Measurements from ENCODE around the gene MYRIP. TPM values are rescaled to one million over a fixed set of nuclear protein-coding genes. Genes with fewer than 3 reads are reported as not detected.

MYRIP gene
- total RNA-seq, 1 donor from 2014 or later: 1.0 TPM

GRCh38 chr3:40242216-40242615, 432.8 kb downstream of the MYRIP start:
- H3K9me3 ChIP-seq (ENCODE audit: control insufficient read depth in 3 of 3, low read length in 3 of 3): no peaks in the 10 kb centered on the region
- no peak overlapping the region for H3K27ac ChIP-seq (ENCODE audit: low read depth, low read length)
- no peak overlapping the region for H3K4me3 ChIP-seq (ENCODE audit: low read length in 3 of 3)
- H3K36me3 ChIP-seq (ENCODE audit: control insufficient read depth in 3 of 3, insufficient read depth in 3 of 3, low read length in 3 of 3): no peaks in the 10 kb centered on the region
- no peak overlapping the region for H3K9ac ChIP-seq (ENCODE audit: low read depth in 1 of 3, low read length in 3 of 3)
- no peaks in the 10 kb centered on the region for H3K27me3 ChIP-seq (ENCODE audit: control insufficient read depth in 3 of 3, insufficient read depth in 3 of 3, low read length in 3 of 3)
- H3K4me1 ChIP-seq (ENCODE audit: control insufficient read depth in 3 of 3, insufficient read depth in 3 of 3, low read length in 3 of 3): no peaks in the 10 kb centered on the region

GRCh38 chr3:40242638-40243037, 433.2 kb downstream of the MYRIP start:
- Histone ChIP-seq H3K9me3 (ENCODE audit: control insufficient read depth in 3 of 3, low read length in 3 of 3) (no peaks in the 10 kb centered on the region), H3K9ac (ENCODE audit: low read depth in 1 of 3, low read length in 3 of 3) (no peak overlapping the region), H3K4me1 (ENCODE audit: control insufficient read depth in 3 of 3, insufficient read depth in 3 of 3, low read length in 3 of 3) (no peaks in the 10 kb centered on the region), H3K27me3 (ENCODE audit: control insufficient read depth in 3 of 3, insufficient read depth in 3 of 3, low read length in 3 of 3) (no peaks in the 10 kb centered on the region), H3K36me3 (ENCODE audit: control insufficient read depth in 3 of 3, insufficient read depth in 3 of 3, low read length in 3 of 3) (peaks cover 0 to under 1% (median 0%) of the 10 kb centered on the region in 3 donors), H3K27ac (ENCODE audit: low read depth, low read length) (no peak overlapping the region), H3K4me3 (ENCODE audit: low read length in 3 of 3) (no peak overlapping the region)

- Histone ChIP-seq H3K27ac (ENCODE audit: low read depth, low read length) (no peak overlapping the region), H3K9me3 (ENCODE audit: control insufficient read depth in 3 of 3, low read length in 3 of 3) (no peaks in the 10 kb centered on the region), H3K4me1 (ENCODE audit: control insufficient read depth in 3 of 3, insufficient read depth in 3 of 3, low read length in 3 of 3) (no peaks in the 10 kb centered on the region), H3K36me3 (ENCODE audit: control insufficient read depth in 3 of 3, insufficient read depth in 3 of 3, low read length in 3 of 3) (peaks cover 0 to 4% (median 0%) of the 10 kb centered on the region in 3 donors), H3K27me3 (ENCODE audit: control insufficient read depth in 3 of 3, insufficient read depth in 3 of 3, low read length in 3 of 3) (no peaks in the 10 kb centered on the region), H3K4me3 (ENCODE audit: low read length in 3 of 3) (no peak overlapping the region), H3K9ac (ENCODE audit: low read depth in 1 of 3, low read length in 3 of 3) (no peak overlapping the region)
These were observed 433.6 kb downstream of the MYRIP start for GRCh38 chr3:40243056-40243455.

- peaks cover 0 to 4% (median 0%) of the 10 kb centered on the region in 3 donors for H3K36me3 ChIP-seq (ENCODE audit: control insufficient read depth in 3 of 3, insufficient read depth in 3 of 3, low read length in 3 of 3)
- no peaks in the 10 kb centered on the region for H3K9me3 ChIP-seq (ENCODE audit: control insufficient read depth in 3 of 3, low read length in 3 of 3)
- H3K9ac ChIP-seq (ENCODE audit: low read depth in 1 of 3, low read length in 3 of 3): no peak overlapping the region
- no peaks in the 10 kb centered on the region for H3K27me3 ChIP-seq (ENCODE audit: control insufficient read depth in 3 of 3, insufficient read depth in 3 of 3, low read length in 3 of 3)
- no peak overlapping the region for H3K27ac ChIP-seq (ENCODE audit: low read depth, low read length)
- H3K4me3 ChIP-seq (ENCODE audit: low read length in 3 of 3): no peak overlapping the region
- no peaks in the 10 kb centered on the region for H3K4me1 ChIP-seq (ENCODE audit: control insufficient read depth in 3 of 3, insufficient read depth in 3 of 3, low read length in 3 of 3)
These were observed 438.5 kb downstream of the MYRIP start for GRCh38 chr3:40247714-40248454.

- H3K4me3 ChIP-seq (ENCODE audit: low read length in 3 of 3): no peak overlapping the region
- no peak overlapping the region for H3K9ac ChIP-seq (ENCODE audit: low read depth in 1 of 3, low read length in 3 of 3)
- H3K36me3 ChIP-seq (ENCODE audit: control insufficient read depth in 3 of 3, insufficient read depth in 3 of 3, low read length in 3 of 3): peaks cover 0 to 4% (median 0%) of the 10 kb centered on the region in 3 donors
- H3K4me1 ChIP-seq (ENCODE audit: control insufficient read depth in 3 of 3, insufficient read depth in 3 of 3, low read length in 3 of 3): no peaks in the 10 kb centered on the region
- H3K9me3 ChIP-seq (ENCODE audit: control insufficient read depth in 3 of 3, low read length in 3 of 3): no peaks in the 10 kb centered on the region
- no peaks in the 10 kb centered on the region for H3K27me3 ChIP-seq (ENCODE audit: control insufficient read depth in 3 of 3, insufficient read depth in 3 of 3, low read length in 3 of 3)
- H3K27ac ChIP-seq (ENCODE audit: low read depth, low read length): no peak overlapping the region
These were observed 439.2 kb downstream of the MYRIP start for GRCh38 chr3:40248591-40248990.

GRCh38 chr3:40249168-40249567, 439.8 kb downstream of the MYRIP start:
- Histone ChIP-seq H3K4me3 (ENCODE audit: low read length in 3 of 3) (no peak overlapping the region), H3K27ac (ENCODE audit: low read depth, low read length) (no peak overlapping the region), H3K9me3 (ENCODE audit: control insufficient read depth in 3 of 3, low read length in 3 of 3) (no peaks in the 10 kb centered on the region), H3K9ac (ENCODE audit: low read depth in 1 of 3, low read length in 3 of 3) (no peak overlapping the region), H3K36me3 (ENCODE audit: control insufficient read depth in 3 of 3, insufficient read depth in 3 of 3, low read length in 3 of 3) (peaks cover 0 to 4% (median 0%) of the 10 kb centered on the region in 3 donors), H3K27me3 (ENCODE audit: control insufficient read depth in 3 of 3, insufficient read depth in 3 of 3, low read length in 3 of 3) (no peaks in the 10 kb centered on the region), H3K4me1 (ENCODE audit: control insufficient read depth in 3 of 3, insufficient read depth in 3 of 3, low read length in 3 of 3) (no peaks in the 10 kb centered on the region)

GRCh38 chr3:40254491-40254890, 445.1 kb downstream of the MYRIP start:
- H3K27ac ChIP-seq (ENCODE audit: low read depth, low read length): no peak overlapping the region
- peaks cover 0 to 3% (median 0%) of the 10 kb centered on the region in 3 donors for H3K36me3 ChIP-seq (ENCODE audit: control insufficient read depth in 3 of 3, insufficient read depth in 3 of 3, low read length in 3 of 3)
- H3K9ac ChIP-seq (ENCODE audit: low read depth in 1 of 3, low read length in 3 of 3): no peak overlapping the region
- H3K9me3 ChIP-seq (ENCODE audit: control insufficient read depth in 3 of 3, low read length in 3 of 3): no peaks in the 10 kb centered on the region
- no peaks in the 10 kb centered on the region for H3K27me3 ChIP-seq (ENCODE audit: control insufficient read depth in 3 of 3, insufficient read depth in 3 of 3, low read length in 3 of 3)
- H3K4me3 ChIP-seq (ENCODE audit: low read length in 3 of 3): no peak overlapping the region
- H3K4me1 ChIP-seq (ENCODE audit: control insufficient read depth in 3 of 3, insufficient read depth in 3 of 3, low read length in 3 of 3): no peaks in the 10 kb centered on the region

GRCh38 chr3:40254891-40255290, 445.5 kb downstream of the MYRIP start:
- H3K27ac ChIP-seq (ENCODE audit: low read depth, low read length): no peak overlapping the region
- H3K27me3 ChIP-seq (ENCODE audit: control insufficient read depth in 3 of 3, insufficient read depth in 3 of 3, low read length in 3 of 3): no peaks in the 10 kb centered on the region
- no peaks in the 10 kb centered on the region for H3K4me1 ChIP-seq (ENCODE audit: control insufficient read depth in 3 of 3, insufficient read depth in 3 of 3, low read length in 3 of 3)
- H3K9me3 ChIP-seq (ENCODE audit: control insufficient read depth in 3 of 3, low read length in 3 of 3): no peaks in the 10 kb centered on the region
- no peak overlapping the region for H3K4me3 ChIP-seq (ENCODE audit: low read length in 3 of 3)
- peaks cover 0 to 3% (median 0%) of the 10 kb centered on the region in 3 donors for H3K36me3 ChIP-seq (ENCODE audit: control insufficient read depth in 3 of 3, insufficient read depth in 3 of 3, low read length in 3 of 3)
- H3K9ac ChIP-seq (ENCODE audit: low read depth in 1 of 3, low read length in 3 of 3): no peak overlapping the region

- Histone ChIP-seq H3K4me3 (ENCODE audit: low read length in 3 of 3) (no peak overlapping the region), H3K9me3 (ENCODE audit: control insufficient read depth in 3 of 3, low read length in 3 of 3) (no peaks in the 10 kb centered on the region), H3K36me3 (ENCODE audit: control insufficient read depth in 3 of 3, insufficient read depth in 3 of 3, low read length in 3 of 3) (peaks cover 0 to 3% (median 0%) of the 10 kb centered on the region in 3 donors), H3K27me3 (ENCODE audit: control insufficient read depth in 3 of 3, insufficient read depth in 3 of 3, low read length in 3 of 3) (no peaks in the 10 kb centered on the region), H3K4me1 (ENCODE audit: control insufficient read depth in 3 of 3, insufficient read depth in 3 of 3, low read length in 3 of 3) (no peaks in the 10 kb centered on the region), H3K9ac (ENCODE audit: low read depth in 1 of 3, low read length in 3 of 3) (no peak overlapping the region), H3K27ac (ENCODE audit: low read depth, low read length) (no peak overlapping the region)
These were observed 446.1 kb downstream of the MYRIP start for GRCh38 chr3:40255532-40255931.

GRCh38 chr3:40258064-40258463, 448.7 kb downstream of the MYRIP start:
- no peaks in the 10 kb centered on the region for H3K9me3 ChIP-seq (ENCODE audit: control insufficient read depth in 3 of 3, low read length in 3 of 3)
- no peaks in the 10 kb centered on the region for H3K27me3 ChIP-seq (ENCODE audit: control insufficient read depth in 3 of 3, insufficient read depth in 3 of 3, low read length in 3 of 3)
- peaks cover 0 to 3% (median 0%) of the 10 kb centered on the region in 3 donors for H3K36me3 ChIP-seq (ENCODE audit: control insufficient read depth in 3 of 3, insufficient read depth in 3 of 3, low read length in 3 of 3)

More at GRCh38 chr3:40258064-40258463, 448.7 kb downstream of the MYRIP start:
- Histone ChIP-seq H3K4me3 (ENCODE audit: low read length in 3 of 3) (no peak overlapping the region), H3K9ac (ENCODE audit: low read depth in 1 of 3, low read length in 3 of 3) (no peak overlapping the region), H3K27ac (ENCODE audit: low read depth, low read length) (no peak overlapping the region), H3K4me1 (ENCODE audit: control insufficient read depth in 3 of 3, insufficient read depth in 3 of 3, low read length in 3 of 3) (no peaks in the 10 kb centered on the region)
